GM18907 (cell line): Measurements from ENCODE around the gene RNF149.
A peak's percentile ranks its signal among the peaks of the same experiment; 100 is the strongest.
"Not testable (repeated sequence)": the region's sequence is repeated elsewhere in the genome, so short reads cannot be mapped to it uniquely, and the experiment has no call there.

Source experiments
- ATAC-seq: cut with Tn5 transposase; IDR thresholded peaks from one replicate; pipeline ENCODE4 v1.9.1; 2021; ENCODE audit warnings: mild to moderate bottlenecking, moderate library complexity; ENCODE audit not compliant: unreplicated experiment

Gene RNF149

GRCh38 chr2:101332885-101333766 lies 24.6 kb upstream of the RNF149 start:
- no peak for ATAC-seq

- no peak for ATAC-seq
Observed at GRCh38 chr2:101331202-101331601, 22.7 kb upstream of the RNF149 start.

- ATAC-seq: no peak
Observed at GRCh38 chr2:101330253-101330933, 21.9 kb upstream of the RNF149 start.

GRCh38 chr2:101329026-101329425 lies 20.5 kb upstream of the RNF149 start:
- ATAC-seq: no peak

- peak; percentile 89 for ATAC-seq
Observed at GRCh38 chr2:101328474-101329007, 20.0 kb upstream of the RNF149 start.

- peak; percentile 11 for ATAC-seq
Observed at GRCh38 chr2:101327863-101328394, 19.4 kb upstream of the RNF149 start.

GRCh38 chr2:101325425-101325824 lies 16.9 kb upstream of the RNF149 start:
- no peak for ATAC-seq

- ATAC-seq: not testable (repeated sequence)
Observed at GRCh38 chr2:101316568-101316967, 8.1 kb upstream of the RNF149 start.

- ATAC-seq: no peak
Observed at GRCh38 chr2:101311696-101312017, 3.2 kb upstream of the RNF149 start.

- ATAC-seq: no peak
Observed at GRCh38 chr2:101310834-101311695, 2.6 kb upstream of the RNF149 start.

- ATAC-seq: no peak
Observed at GRCh38 chr2:101310090-101310833, 1.8 kb upstream of the RNF149 start.

- ATAC-seq: peak; percentile 28
Observed at GRCh38 chr2:101307950-101308431, 510 bp downstream of the RNF149 start.

- no peak for ATAC-seq
Observed at GRCh38 chr2:101307503-101307902, 998 bp downstream of the RNF149 start.

GRCh38 chr2:101306410-101306809 lies 2.1 kb downstream of the RNF149 start:
- ATAC-seq: peak; percentile 7

- no peak for ATAC-seq
Observed at GRCh38 chr2:101305492-101306078, 2.9 kb downstream of the RNF149 start.

GRCh38 chr2:101305035-101305434 lies 3.5 kb downstream of the RNF149 start:
- no peak for ATAC-seq

GRCh38 chr2:101303688-101304087 lies 4.8 kb downstream of the RNF149 start:
- ATAC-seq: no peak

GRCh38 chr2:101302016-101302415 lies 6.5 kb downstream of the RNF149 start:
- no peak for ATAC-seq

GRCh38 chr2:101300836-101301235 lies 7.7 kb downstream of the RNF149 start:
- ATAC-seq: no peak

- no peak for ATAC-seq
Observed at GRCh38 chr2:101300164-101300563, 8.3 kb downstream of the RNF149 start.
